HG03135 (cell line): Measurements from ENCODE around the gene OR2V1.
"Not testable (repeated sequence)": the region's sequence is repeated elsewhere in the genome, so short reads cannot be mapped to it uniquely, and the experiment has no call there.

Source experiments
- ATAC-seq: cut with Tn5 transposase; IDR thresholded peaks from one replicate; pipeline ENCODE4 v1.9.1; 2021; ENCODE audit warnings: mild to moderate bottlenecking, moderate library complexity; ENCODE audit not compliant: unreplicated experiment

The OR2V1 gene

DNA sequence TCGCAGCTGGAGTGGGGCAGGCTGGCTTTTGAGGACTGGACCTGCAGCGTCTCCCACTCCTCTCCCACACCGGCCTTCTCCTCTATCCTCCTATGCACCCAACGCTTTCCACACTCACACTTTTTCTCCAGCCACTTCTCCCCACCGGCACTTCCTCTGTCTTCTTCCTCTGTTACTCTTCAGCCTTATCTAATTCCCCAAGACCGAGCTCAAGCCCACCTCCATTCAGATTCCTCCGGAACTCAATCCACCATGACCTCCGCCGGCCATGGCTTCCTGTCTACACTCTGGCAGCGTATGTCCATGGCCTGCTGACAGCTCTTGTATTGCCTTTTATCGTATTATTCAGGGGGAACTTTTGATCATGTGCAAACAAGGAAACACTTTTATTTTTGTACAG lies 545 bp upstream of the OR2V1 start:
- no peak for ATAC-seq

DNA sequence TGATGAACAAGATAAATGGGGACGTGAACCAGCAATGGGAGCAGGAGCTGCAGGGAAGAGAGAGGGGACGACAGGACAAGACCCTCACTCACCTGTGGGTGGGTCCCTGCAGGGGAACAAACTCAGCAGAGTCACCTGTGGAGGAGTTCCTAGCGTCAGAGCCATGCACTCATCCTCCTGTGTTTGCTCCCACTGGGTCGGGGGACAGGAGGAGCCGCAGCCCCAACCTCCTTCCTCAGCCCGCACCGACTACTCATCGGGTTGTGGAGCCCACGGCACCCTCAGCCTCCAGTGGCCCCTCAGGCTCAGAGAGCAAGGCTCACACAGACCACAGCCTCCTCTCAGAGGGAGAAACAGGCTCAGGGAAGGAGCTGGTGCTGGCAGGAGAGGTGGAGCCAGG lies 888 bp downstream of the OR2V1 start:
- ATAC-seq, result not testable (repeated sequence)

DNA sequence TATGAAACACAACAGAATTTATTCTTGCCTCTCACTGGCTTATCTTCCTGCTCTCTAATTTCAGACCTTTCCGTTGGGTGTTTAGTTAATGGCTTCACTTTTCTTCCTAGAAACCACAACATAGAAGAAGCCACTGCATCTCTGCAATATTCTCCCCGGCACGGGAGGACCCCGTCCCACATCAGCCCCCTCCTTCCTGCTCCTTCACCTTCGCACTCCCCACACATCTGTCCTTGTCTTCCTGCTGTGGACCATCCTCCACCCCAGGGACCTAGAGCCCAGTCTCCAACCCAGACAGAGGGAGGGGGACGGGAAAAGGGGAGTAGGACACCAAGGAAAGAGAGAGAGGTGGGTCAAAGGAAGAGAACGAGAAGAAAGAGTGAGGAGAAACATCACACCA lies 1.4 kb downstream of the OR2V1 start:
- ATAC-seq, result no peak

DNA sequence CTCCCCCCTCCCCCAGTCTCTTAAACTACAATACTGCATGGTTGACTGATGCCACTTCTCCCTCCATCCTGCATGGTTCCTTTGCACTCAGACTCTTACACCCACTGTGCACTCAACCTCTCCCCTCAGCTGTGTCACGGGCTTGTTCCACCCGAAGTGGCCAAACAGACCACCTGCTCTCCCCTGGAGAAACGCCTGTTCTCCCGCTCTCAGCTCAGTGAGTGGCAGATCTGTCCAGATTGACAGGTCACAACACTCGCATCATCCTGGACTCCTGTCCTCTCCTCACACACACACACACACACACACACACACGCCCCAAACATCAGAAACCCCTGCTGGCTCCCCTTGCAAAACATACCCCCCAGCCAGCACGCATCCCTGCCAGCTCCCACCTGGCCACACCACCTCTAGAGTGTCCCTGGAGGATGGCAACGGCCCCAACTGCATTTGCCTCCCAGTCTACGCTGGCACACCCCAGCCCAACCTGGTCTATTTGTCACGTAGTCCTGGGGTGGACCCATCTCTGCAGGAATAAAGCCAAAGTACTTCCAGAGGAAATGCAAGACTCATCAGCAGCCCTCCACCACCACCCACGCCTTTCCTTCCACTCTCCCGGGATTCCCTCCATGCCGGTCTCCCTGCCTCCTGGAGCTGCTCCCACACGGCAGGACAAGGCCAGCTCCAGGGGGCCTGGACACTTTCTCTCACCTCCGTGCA lies 2.9 kb downstream of the OR2V1 start:
- ATAC-seq, result no peak

DNA sequence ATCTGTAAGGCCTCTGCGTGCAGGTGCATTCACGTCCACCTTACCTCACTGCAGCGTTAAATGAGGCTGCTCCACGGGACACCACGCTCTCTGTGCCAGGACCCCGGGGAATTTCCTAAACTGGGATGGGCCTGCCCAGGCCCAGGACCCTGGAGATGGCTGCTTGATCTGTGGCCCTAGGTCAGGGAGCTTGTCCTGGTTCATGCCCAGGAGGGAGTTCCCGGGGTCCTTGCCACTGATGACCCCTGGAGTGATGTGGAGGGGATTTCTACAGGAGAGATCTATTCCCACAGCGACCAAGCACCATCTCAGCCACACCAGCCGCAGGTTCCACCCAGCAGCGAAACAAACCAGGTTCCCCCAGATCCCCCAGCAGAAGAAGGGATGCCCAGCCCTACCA lies 3.5 kb downstream of the OR2V1 start:
- no peak for ATAC-seq

DNA sequence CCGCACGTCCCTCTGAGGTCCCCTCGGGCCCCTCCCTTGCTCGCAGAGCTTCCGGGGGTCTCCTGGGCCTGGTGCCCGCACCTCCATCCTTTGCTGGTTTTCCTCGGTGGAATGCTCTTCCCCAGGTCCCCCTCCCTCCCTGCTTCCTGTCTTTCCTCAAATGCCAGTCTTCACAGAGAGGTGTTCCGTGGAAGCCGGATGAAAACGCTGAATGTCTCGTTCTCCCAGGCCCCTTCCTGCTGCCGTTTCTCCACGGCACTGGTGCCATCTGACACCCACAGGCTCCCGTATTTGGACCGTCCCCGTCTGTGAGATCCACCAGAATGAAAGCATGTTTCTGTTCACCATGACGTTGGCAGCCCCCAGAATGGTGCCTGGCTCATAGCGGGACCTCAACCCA lies 4.1 kb downstream of the OR2V1 start:
- no peak for ATAC-seq

DNA sequence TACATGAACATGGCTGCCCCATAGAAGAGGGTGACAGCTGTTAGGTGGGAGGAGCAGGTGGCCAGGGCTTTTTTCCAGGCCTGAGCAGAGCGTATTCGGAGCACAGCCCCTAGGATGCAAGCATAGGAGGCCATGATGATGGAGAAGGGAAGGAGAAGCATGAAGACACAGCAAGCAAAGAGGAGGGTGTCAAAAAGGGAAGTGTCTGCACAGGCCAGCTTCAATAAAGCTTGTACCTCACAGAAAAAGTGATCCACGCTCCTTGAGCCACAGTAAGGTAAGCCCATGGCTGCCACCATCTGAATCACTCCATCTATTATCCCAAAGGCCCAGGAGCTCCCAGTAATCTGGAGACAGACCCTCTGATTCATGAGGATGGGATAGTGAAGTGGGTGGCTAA lies 6.4 kb downstream of the OR2V1 start:
- ATAC-seq, result no peak

DNA sequence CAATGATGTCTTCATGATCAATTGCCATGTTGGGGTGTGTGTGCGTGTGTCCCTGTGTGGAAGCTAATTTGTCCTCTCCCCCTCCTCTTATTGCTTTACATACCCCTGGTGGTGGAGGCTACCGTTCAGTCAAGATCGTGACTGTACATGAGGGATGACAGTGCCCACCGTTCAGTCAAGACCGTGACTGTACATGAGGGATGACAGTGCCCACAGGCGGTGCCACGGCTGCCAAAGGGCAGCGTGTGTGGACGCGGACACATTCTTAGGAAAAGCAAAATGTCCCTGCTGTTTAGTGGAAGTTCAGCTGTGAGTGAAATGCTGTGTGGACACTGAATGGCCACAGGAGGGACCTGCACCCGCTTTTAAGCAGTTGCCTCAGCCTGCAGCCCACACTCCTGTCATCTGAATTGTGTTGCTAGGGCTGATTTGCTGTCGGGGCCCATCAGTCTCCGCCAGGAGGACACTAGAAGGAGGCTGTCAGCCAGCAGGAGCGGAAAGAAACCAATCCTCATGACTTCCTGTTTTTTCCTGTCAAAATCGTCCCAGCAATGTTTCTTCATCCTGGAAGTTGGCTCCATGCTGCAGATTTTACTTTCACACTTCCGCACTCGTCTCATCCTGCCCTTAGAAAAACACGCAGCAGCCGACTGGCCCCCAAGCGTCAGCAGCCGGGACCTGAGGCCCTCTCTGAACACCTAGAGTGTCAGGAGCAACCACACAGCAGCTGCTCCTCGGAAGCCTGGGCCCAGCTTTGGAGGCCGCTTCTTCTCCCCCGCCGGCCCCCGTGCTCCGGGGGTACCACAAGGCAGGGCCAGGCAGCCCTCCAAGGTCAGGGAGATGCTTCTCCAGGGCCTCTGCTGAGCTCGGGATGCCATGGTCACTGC lies 9.1 kb downstream of the OR2V1 start:
- ATAC-seq, result no peak

DNA sequence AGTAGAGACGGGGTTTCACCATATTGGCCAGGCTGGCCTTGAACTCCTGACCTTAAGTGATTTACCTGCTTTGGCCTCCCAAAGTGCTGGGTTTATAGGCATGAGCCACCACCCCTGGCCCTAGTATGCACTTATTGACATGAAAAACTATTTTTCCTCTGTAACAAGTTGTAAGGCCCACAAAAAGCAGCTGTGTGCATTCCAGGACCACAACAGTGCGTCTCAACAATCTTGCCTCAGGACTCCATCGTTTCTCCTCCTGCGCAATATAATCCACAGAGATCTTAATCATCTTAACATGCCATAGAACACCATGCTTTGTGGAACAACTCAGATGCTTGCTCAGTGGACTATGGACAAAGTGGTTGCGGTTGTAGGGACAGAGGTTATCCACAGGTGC lies 10.2 kb downstream of the OR2V1 start:
- ATAC-seq, result no peak

DNA sequence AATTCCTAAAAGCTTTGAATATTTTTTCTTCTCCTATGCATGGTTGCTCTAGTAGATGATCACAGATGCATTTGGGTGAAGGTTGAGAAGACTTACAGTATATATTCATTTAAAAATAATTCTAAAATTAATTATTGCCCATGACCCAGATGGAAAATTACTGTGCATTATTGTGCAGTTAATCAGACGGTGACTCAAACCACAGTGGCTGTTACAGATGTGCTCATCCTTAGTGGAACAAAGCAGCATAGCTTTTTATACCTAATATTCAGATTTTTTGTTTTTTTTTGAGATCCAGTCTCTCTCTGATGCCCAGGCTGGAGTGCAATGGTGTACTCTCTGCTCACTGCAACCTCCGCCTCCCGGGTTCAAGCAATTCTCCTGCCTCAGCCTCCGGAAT lies 10.7 kb downstream of the OR2V1 start:
- ATAC-seq, result no peak

DNA sequence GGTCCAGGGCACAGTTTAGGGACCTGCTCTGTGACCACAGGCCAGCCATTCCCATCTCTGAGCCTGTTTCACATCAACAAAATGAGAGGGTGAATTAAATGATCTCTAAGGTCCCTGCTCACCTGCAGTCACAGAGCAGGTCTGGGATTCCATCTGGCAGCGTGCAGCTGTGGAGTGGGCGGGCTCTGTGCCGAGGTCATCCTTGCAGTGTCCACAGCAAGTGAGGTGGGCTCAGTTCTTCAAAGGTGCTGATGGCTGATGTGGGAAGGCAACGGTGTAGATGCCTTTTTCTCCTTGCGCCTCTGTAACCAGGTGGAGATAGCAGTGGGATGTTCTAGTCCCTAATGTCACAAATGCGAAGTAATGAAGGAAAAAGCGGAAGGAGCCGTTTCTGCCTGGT lies 11.9 kb downstream of the OR2V1 start:
- no peak for ATAC-seq

DNA sequence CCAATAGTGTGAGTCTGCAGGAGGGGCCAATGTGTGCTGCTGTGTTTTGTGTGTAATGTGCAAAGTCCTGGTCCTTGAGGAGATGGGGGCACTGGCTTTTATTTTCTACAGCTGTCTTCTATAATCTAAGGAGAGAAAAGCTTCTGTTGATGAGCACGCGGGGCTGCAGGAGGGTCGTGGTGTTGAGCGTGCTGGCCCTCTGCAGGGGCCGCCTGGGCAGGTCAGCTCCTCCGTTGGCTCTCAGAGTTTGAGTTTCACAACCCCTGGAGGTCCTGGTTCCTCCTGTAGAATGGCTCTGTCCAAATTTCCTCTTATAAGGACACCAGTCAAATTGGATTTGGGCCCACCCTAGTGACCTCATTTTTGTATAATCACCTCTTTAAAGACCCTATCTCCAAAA lies 12.6 kb downstream of the OR2V1 start:
- no peak for ATAC-seq

DNA sequence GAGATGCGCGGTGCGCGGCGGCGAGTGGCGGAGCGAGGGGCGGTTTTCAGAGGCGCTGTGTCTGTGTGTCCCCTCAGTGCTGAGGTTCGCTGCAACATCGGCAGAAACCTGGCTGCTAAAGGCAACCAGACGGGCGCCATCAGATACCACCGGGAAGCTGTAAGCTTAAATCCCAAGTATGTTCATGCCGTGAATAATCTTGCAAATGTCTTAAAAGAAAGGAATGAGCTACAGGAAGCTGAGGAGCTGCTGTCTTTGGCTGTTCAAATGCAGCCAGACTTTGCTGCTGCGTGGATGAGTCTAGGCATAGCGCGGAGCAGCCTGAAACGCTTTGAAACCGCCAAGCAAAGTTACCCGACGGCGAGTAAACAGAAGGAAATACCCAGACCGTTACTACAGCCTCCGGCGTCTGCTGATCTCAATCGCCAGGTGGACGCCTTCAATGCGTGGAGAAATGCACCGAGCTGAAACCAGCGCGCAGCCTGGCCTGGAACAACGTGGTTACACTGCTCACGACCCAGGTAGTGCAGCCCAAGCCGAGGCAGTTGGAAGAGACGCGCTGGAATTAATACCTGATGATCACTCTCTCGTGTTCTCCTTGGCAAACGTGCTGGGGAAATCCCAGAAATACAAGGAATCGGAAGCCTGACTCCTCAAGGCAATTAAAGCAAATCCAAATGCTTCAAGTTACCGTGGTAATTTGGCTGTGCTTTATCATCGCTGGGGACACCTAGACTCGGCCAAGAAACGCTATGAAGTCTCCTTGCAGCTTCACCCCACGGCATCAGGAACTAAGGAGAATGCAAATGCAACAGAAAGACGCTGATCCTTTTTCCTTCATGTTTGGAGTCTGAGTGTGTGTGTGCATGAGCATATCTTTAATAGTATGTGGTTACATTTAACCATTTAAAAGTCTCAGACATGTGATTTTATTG lies 15.9 kb downstream of the OR2V1 start:
- ATAC-seq, result no peak

DNA sequence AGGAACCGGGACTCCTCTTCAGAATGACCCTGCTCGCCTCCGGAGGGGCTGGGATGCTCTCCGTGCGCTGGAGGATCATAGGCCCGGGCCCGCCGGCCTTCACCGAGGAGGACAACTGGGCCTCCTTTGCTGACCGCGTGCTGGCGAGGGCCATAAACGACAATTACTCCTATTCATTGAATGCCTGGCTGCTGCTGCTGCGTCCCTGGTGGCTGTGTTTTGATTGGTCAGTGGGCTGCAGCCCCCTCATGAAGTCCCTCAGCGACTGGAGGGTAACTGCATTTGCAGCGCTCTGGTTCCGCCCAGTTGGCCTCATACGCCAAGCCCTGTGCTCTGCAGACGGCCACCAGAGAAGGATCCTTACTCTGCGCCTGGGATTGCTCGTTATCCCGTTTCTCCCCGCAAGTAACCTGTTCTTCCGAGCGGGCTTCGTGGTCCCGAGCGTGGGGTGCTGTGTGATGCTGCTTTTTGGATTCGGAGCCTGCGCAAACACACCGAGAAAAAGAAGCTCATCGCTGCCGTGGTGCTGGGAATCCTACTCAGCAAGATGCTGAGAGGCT lies 16.6 kb downstream of the OR2V1 start:
- ATAC-seq, result no peak

DNA sequence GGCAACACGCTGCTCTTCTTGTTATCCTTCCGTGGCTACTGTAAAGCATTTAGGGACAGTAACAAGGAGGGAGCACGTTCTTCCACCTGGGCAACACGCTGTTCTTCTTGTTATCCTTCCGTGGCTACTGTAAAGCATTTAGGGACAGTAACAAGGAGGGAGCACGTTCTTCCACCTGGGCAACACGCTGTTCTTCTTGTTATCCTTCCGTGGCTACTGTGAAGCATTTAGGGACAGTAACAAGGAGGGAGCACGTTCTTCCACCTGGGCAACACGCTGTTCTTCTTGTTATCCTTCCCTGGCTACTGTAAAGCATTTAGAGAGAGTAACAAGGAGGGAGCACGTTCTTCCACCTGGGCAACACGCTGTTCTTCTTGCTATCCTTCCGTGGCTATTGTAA lies 17.4 kb downstream of the OR2V1 start:
- ATAC-seq, result not testable (repeated sequence)

DNA sequence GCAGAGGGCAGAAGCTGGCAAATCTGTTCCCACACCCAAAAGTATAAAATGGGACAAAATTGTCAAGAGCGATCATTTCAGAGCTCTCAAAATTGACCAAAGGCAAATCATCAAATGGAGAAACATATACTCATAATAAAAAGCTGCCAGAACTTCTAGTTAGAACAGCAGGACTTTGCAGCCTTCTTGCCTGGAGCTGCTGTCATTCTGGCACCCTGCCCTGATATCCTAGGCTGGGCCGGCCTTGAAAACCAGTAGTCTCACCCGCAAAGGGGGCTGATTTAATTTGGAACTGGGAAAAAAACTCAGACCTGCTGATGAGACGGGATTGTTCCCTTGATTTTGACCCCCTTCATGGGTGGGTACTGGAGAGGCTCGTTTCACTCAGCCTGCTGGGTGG lies 18.5 kb downstream of the OR2V1 start:
- no peak for ATAC-seq

DNA sequence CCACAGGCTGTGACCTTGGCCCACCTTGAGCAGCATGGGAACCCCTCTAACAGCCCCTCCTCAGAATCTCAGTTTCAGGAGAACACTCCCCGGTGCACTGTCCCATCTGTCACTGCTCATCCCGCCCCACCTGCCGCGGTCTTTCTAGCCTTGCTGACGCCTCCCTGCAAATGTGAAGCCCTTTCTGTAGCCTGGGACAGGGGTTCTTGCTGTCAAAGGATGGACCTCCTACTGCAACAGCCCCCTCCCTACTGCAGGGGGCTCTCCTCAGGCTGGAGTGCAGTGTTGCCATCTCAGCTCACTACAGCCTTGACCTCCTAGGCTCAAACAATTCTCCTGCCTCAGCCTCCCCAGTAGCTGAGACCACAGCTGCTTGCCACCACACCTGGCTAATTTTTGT lies 20.0 kb downstream of the OR2V1 start:
- no peak for ATAC-seq

DNA sequence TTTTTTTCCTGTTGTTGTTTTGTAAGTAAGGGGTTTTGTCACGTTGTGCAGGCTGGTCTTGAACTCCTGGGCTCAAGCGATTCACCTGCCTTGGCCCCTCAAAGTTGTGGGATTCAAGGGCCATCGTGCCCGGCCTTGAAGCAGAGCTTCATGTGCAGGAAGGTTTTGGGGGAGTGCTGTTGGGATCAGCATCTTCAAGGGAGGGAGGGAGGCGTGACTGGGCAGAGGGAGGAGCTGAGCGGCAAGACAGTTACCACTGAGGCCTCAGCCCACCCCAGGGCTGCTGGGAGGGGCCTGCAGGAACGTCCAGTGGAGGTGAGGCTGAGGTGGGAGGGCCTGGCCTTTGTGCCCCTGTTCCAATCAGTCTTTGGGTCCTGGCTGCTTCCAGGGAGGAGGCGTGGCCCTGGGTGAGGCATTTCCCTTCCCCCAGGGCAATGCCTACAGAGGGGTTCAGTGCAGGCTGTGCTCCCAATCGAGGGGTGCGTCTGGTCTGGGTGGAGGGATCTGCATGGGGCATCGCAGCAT lies 21.4 kb downstream of the OR2V1 start:
- ATAC-seq, result no peak

DNA sequence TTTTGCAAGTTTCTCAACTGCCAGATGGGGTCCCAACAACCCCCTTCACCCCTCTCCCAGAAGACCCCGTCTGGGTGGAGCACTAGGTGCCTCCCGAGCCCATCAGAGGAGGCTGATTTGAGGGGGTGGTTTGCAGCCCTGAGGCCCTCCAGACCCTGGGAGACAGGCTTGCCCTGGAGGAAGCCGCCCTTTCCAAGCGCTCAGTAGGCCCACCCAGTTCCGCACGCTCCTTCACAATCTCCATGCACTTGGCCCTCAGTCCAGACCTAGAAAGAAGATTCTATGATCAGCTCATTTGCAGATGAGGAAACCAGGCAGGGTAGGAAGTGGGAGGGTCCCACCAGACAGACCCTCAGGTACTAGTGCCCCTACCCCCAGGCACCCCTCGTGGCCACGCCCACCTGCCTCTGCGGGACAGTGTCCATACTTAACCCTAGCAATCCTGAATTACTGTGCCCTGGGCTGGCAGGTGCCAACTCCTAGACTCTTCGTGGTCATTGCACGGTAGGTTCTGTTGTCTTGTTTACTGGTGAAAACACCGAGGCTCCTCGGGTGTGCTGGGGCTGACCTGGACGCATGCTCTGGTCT lies 22.3 kb downstream of the OR2V1 start:
- no peak for ATAC-seq

DNA sequence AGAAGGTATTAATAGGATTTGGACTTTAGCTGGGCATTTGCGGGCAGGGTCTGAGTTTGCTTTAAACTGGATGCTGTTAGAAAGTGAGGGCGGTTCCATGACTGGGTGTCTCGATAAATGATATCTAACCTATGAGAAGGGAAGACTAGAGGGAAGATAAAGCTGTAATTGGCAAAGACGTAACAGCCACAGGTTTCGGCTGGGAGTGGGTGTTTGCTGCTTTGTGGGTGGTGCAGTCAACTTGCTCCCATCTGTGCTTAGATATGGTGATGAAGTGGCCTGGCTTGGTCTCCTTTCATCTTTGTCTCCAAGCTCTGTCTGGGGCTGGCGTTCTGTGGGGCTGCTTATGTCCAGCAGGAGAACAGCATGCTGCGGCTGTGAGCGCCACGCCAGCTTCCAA lies 23.3 kb downstream of the OR2V1 start:
- ATAC-seq, result no peak
